ENCODE results near the gene NNT. TPM values are rescaled to one million over a fixed set of nuclear protein-coding genes. Genes with fewer than 3 reads are reported as not detected.

NNT gene
- total and polyA plus RNA-seq, 2 of the 8 experiments (the other 6 are each of a cell fraction or from before 2014, with no cell fraction given) = 11.0 to 22.2 TPM

DNA sequence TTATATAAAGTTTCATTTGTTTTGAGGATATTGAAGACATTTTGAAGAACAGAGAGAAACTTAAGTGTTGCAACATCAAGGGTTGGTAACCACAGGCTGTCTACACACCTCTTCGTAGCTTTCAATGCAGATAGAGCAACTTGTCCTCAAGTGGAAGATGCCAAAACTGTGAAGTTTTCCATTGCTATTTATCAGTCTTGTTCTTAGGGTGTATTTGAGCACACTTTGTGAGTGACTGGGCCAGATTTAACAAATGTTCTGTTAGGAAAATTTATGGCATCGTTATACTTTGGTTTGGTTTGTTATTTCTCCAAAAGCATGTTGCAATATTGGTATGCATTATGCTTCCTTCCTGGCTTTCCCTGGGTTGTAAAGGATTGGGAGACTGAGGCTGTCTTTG is 31.6 kb downstream of the NNT start:
- no peak for DNase-seq (ENCODE audit: low read depth in 1 of 2, low spot score in 2 of 2)
- Histone ChIP-seq H3K79me1 (ENCODE audit: low read depth, low read length) (no peaks in the 10 kb centered on the region; the same call in 1 of the 2 replicates), H3K4me1 (replicated peaks in 1 of 4; ENCODE audit: control insufficient read depth in 3 of 4, insufficient read depth in 4 of 4, low read length in 3 of 4) (no peaks in the 10 kb centered on the region; a peak in 1 of 7 replicates), H4K20me1 (replicated peaks in 1 of 2; ENCODE audit: control insufficient read depth in 1 of 2, insufficient read depth in 2 of 2, low read length in 2 of 2) (no peaks in the 10 kb centered on the region), H4K8ac (ENCODE audit: extremely low read depth, insufficient read depth, low read length) (no peak overlapping the region), H2BK20ac (ENCODE audit: low read length) (no peak overlapping the region), H3K27ac (ENCODE audit: low read depth, low read length) (no peak overlapping the region), H3K9me3 (ENCODE audit: insufficient read depth in 2 of 2, low read depth in 1 of 2, low read length in 1 of 2) (no peaks in the 10 kb centered on the region), H3K56ac (replicated peaks; ENCODE audit: insufficient read length, low read depth, low read length) (no peak overlapping the region), H3K18ac (ENCODE audit: extremely low read depth, low read length) (no peak overlapping the region), H3K9ac (replicated peaks in 1 of 4; ENCODE audit: extremely low read depth in 1 of 4, low read depth in 3 of 4, low read length in 3 of 4) (no peak overlapping the region), H3K4ac (replicated peaks; ENCODE audit: insufficient read length, low read depth, low read length) (no peak overlapping the region), H3K14ac (ENCODE audit: insufficient read length) (no peak overlapping the region), H2BK5ac (ENCODE audit: low read depth, low read length) (no peak overlapping the region), H4K91ac (replicated peaks; ENCODE audit: insufficient read length, low read length) (no peak overlapping the region), H2BK120ac (replicated peaks; ENCODE audit: low read depth, low read length) (no peak overlapping the region), H2BK12ac (ENCODE audit: low read depth, low read length) (no peak overlapping the region), H4K5ac (ENCODE audit: insufficient read length, low read depth, low read length) (no peak overlapping the region), H3K4me3 (ENCODE audit: extremely low read depth in 1 of 4, insufficient read depth in 2 of 4, low read depth in 3 of 4, low read length in 4 of 4) (no peak overlapping the region), H2AFZ (ENCODE audit: low read length) (no peak overlapping the region), H3K36me3 (ENCODE audit: control insufficient read depth in 2 of 4, insufficient read depth in 4 of 4, low read length in 3 of 4) (no peaks in the 10 kb centered on the region), H3K79me2 (ENCODE audit: control insufficient read depth in 1 of 2, insufficient read depth in 2 of 2, low read length in 2 of 2) (no peaks in the 10 kb centered on the region), H3K23me2 (ENCODE audit: low read depth, low read length) (no peaks in the 10 kb centered on the region), H3K4me2 (ENCODE audit: insufficient read depth in 1 of 2, low read depth in 2 of 2, low read length in 2 of 2) (no peak overlapping the region), H3K27me3 (replicated peaks in 1 of 4; ENCODE audit: control insufficient read depth in 3 of 4, extremely low read depth in 1 of 4, insufficient read depth in 3 of 4, low read length in 3 of 4) (peaks cover 0 to 1% (median 0%) of the 10 kb centered on the region in 4 experiments; a peak in 1 of 7 replicates), H2BK15ac (ENCODE audit: low read length) (no peak overlapping the region), H2AK5ac (ENCODE audit: low read depth, low read length) (no peak overlapping the region), H3K23ac (ENCODE audit: insufficient read length) (no peak overlapping the region)
- POLR2A ChIA-PET (ENCODE audit: partially characterized antibody) = no interaction called here
- CTCF ChIA-PET (ENCODE audit: partially characterized antibody) = no interaction called here
- TF ChIP-seq KDM4A (IDR thresholded peaks at IDR 0.05; ENCODE audit: low read depth, low read length, severe bottlenecking) = no peak
- no peak for TF ChIP-seq YY1 (IDR thresholded peaks at IDR 0.05; ENCODE audit: low read depth, low read length)
- no peak for TF ChIP-seq CBX8 (IDR thresholded peaks at IDR 0.05; ENCODE audit: borderline replicate concordance, low read depth, low read length)
- no peak for TF ChIP-seq PHF8 (conservative IDR thresholded peaks at IDR 0.05; ENCODE audit: low read depth, low read length)
- no peak for TF ChIP-seq NANOG (IDR thresholded peaks at IDR 0.05; ENCODE audit: insufficient read depth, low read depth, low read length, poor library complexity, severe bottlenecking)
- TF ChIP-seq, protein P1, sequence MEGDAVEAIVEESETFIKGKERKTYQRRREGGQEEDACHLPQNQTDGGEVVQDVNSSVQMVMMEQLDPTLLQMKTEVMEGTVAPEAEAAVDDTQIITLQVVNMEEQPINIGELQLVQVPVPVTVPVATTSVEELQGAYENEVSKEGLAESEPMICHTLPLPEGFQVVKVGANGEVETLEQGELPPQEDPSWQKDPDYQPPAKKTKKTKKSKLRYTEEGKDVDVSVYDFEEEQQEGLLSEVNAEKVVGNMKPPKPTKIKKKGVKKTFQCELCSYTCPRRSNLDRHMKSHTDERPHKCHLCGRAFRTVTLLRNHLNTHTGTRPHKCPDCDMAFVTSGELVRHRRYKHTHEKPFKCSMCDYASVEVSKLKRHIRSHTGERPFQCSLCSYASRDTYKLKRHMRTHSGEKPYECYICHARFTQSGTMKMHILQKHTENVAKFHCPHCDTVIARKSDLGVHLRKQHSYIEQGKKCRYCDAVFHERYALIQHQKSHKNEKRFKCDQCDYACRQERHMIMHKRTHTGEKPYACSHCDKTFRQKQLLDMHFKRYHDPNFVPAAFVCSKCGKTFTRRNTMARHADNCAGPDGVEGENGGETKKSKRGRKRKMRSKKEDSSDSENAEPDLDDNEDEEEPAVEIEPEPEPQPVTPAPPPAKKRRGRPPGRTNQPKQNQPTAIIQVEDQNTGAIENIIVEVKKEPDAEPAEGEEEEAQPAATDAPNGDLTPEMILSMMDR (IDR thresholded peaks at IDR 0.05; ENCODE audit: control extremely low read depth in 1 of 3, insufficient read depth in 1 of 3, low read depth in 1 of 3, low read length in 3 of 3) = no peak
- no peak for TF ChIP-seq POLR2AphosphoS5 (IDR thresholded peaks at IDR 0.05; ENCODE audit: low read depth, low read length)
- WGBS, 2 experiments (ENCODE audit: extremely low coverage in 1 of 2, insufficient coverage in 1 of 2, insufficient read length in 1 of 2, insufficient replicate concordance in 2 of 2, low coverage in 1 of 2, low lambda C conversion rate in 2 of 2, missing lambda C conversion rate in 1 of 2) = 88% methylated on average over 2 of the region's 2 CpGs; no CpG with 5 or more reads in 1 of the 2 experiments
- no peak for FAIRE-seq
